Measurements from ENCODE around the gene MAGI2.

- no peak for TF ChIP-seq CTCF (IDR thresholded peaks at IDR 0.05)
- TF ChIP-seq POLR2A (IDR thresholded peaks at IDR 0.05) = no peak
- no peak for TF ChIP-seq POLR2AphosphoS5 (IDR thresholded peaks at IDR 0.05)
- no peak for TF ChIP-seq EP300 (IDR thresholded peaks at IDR 0.05)
These were observed 24.9 kb upstream of the MAGI2 start for GRCh38 chr7:79478386-79478785.

Data from suprapubic skin (tissue), 4 donors.